ENCODE results near the gene CERS4.
"Not testable (repeated sequence)": the region's sequence is repeated elsewhere in the genome, so short reads cannot be mapped to it uniquely, and the experiment has no call there.

Gene CERS4

GRCh38 chr19:8244442-8244841 lies 35.3 kb downstream of the CERS4 start:
- DNase-seq = no peak

GRCh38 chr19:8245869-8246835 lies 37.0 kb downstream of the CERS4 start:
- no peak for DNase-seq

GRCh38 chr19:8247129-8247890 lies 38.1 kb downstream of the CERS4 start:
- DNase-seq = not testable (repeated sequence)

GRCh38 chr19:8248348-8249328 lies 39.5 kb downstream of the CERS4 start:
- no peak for DNase-seq

GRCh38 chr19:8250596-8250995 lies 41.4 kb downstream of the CERS4 start:
- no peak for DNase-seq

- no peak for DNase-seq
These were observed 41.9 kb downstream of the CERS4 start for GRCh38 chr19:8251025-8251472.

- no peak for DNase-seq
These were observed 43.9 kb downstream of the CERS4 start for GRCh38 chr19:8252922-8253589.

GRCh38 chr19:8253678-8254077 lies 44.5 kb downstream of the CERS4 start:
- DNase-seq = no peak

GRCh38 chr19:8254286-8255001 lies 45.3 kb downstream of the CERS4 start:
- no peak for DNase-seq

- DNase-seq = no peak
These were observed 46.4 kb downstream of the CERS4 start for GRCh38 chr19:8255426-8256125.

GRCh38 chr19:8256276-8257051 lies 47.3 kb downstream of the CERS4 start:
- no peak for DNase-seq

- DNase-seq = no peak
These were observed 47.9 kb downstream of the CERS4 start for GRCh38 chr19:8257052-8257443.

- DNase-seq = no peak
These were observed 50.2 kb downstream of the CERS4 start for GRCh38 chr19:8259142-8259921.

- DNase-seq = no peak
These were observed 50.7 kb downstream of the CERS4 start for GRCh38 chr19:8259922-8260247.

- no peak for DNase-seq
These were observed 52.2 kb downstream of the CERS4 start for GRCh38 chr19:8261347-8261746.

GRCh38 chr19:8261881-8262280 lies 52.7 kb downstream of the CERS4 start:
- no peak for DNase-seq

GRCh38 chr19:8262431-8262830 lies 53.3 kb downstream of the CERS4 start:
- DNase-seq = no peak

GRCh38 chr19:8264248-8264647 lies 55.1 kb downstream of the CERS4 start:
- DNase-seq = not testable (repeated sequence)

GRCh38 chr19:8265872-8266271 lies 56.7 kb downstream of the CERS4 start:
- DNase-seq = no peak
